ENCODE results near the gene KLRC4.
"Not testable (repeated sequence)": the region's sequence is repeated elsewhere in the genome, so short reads cannot be mapped to it uniquely, and the experiment has no call there.

DNA sequence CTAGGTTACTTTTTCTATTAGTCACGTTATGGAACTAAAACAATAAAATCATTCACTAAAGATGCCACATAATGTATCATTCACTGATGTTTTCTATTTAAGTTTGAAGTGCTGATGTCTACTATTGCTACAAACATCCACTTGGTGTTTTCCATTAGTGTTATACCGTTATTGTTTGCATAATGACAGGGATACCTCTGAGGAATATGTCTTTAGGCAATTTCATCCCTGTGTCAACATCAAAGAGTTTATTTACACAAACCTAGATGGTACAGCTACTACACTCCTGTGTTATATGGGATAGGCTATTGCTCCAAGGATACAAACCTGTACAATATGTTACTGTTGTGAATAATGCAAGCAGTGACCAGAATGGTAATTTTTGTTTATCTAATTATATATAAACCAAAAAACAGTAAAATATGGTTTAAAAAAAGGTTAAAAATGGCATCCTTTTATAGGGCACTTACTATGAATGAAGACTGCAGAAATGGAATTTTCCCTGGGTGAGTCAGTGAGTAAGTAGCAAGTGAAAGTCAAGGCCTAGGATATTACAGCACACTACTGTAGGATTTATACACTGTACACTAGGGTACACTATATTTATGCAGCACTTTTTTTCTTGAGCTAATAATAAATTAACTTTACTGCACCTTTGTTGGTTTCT is 30.2 kb upstream of the KLRC4 start:
- not testable (repeated sequence) for TF ChIP-seq EZH2 (IDR thresholded peaks at IDR 0.05; ENCODE audit: low read length, missing control alignments)
- TF ChIP-seq, protein P1, sequence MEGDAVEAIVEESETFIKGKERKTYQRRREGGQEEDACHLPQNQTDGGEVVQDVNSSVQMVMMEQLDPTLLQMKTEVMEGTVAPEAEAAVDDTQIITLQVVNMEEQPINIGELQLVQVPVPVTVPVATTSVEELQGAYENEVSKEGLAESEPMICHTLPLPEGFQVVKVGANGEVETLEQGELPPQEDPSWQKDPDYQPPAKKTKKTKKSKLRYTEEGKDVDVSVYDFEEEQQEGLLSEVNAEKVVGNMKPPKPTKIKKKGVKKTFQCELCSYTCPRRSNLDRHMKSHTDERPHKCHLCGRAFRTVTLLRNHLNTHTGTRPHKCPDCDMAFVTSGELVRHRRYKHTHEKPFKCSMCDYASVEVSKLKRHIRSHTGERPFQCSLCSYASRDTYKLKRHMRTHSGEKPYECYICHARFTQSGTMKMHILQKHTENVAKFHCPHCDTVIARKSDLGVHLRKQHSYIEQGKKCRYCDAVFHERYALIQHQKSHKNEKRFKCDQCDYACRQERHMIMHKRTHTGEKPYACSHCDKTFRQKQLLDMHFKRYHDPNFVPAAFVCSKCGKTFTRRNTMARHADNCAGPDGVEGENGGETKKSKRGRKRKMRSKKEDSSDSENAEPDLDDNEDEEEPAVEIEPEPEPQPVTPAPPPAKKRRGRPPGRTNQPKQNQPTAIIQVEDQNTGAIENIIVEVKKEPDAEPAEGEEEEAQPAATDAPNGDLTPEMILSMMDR (conservative IDR thresholded peaks at IDR 0.05 in 1 of 2, IDR thresholded peaks at IDR 0.05 in 1 of 2; ENCODE audit: low read depth in 1 of 2, low read length in 2 of 2): not testable (repeated sequence)

Measured in fibroblast of lung (primary cell).